Measurements from ENCODE around the gene ADSS1.

The ADSS1 gene

DNA sequence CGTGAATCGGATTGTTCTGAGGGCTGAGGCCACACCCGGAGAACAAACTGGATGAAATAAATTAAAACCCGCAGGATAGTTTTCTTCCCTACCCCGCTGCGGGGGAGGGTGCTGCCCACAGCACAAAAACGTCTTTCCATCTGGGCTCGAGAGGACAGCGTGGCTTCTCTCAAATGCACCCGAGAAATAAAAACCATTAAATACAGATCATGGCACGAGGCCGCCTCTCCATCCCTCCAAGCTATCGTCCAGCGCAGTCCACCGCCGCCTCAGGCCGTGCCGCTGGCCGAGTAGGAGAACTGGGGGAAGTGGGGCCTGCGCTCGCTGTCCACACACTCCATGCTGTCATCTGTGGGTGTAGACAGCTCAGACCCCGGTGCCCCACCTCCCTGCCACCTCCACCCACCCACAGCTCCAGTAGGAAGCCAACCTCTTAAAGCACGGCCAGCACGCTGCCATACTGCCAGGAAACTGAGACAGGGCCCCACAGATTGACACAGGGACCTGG, 46.1 kb downstream of the ADSS1 start:
- DNase-seq (ENCODE audit: low spot score) = no peak

DNA sequence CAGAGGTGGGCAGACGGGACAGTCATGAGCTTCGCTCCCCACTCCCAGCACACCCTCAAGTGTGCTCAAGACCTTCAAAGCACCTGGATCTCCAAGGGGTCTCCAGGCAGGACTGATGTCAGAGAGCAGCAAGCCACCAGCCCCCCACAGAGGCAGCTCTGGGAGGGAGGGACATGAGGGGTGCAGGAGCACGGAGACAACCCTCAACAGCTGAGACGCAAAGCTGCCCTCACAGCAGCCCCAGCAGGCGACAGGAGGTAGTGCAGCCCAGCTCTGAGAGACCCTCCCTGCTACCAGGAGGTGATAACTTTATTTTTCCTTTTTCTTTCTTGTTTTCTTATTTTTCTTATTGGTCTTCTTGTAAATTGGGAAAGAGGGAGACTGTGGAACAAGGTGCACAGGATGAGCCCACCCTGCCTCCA, 46.8 kb downstream of the ADSS1 start:
- DNase-seq (ENCODE audit: low spot score) = no peak

DNA sequence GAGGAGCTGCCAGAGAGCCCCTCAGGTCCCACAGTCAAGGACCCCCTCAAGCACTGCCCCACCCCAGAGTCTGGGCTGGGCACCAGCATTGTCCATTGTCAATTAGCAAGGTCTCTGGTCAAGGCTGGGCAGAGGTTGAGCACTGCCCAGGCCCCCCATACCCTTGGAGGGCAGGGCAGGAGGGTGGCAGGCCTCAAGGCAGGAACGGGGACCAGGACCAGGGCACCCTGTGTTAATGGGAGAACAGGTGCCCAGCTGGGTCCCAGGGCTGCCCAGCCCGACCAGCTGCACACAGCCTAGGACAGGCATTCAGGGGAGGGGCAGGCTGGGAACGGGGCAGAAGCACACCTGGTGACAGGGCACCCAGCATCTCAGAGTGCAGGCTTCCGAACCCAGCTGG, 47.3 kb downstream of the ADSS1 start:
- DNase-seq (ENCODE audit: low spot score) = no peak

DNA sequence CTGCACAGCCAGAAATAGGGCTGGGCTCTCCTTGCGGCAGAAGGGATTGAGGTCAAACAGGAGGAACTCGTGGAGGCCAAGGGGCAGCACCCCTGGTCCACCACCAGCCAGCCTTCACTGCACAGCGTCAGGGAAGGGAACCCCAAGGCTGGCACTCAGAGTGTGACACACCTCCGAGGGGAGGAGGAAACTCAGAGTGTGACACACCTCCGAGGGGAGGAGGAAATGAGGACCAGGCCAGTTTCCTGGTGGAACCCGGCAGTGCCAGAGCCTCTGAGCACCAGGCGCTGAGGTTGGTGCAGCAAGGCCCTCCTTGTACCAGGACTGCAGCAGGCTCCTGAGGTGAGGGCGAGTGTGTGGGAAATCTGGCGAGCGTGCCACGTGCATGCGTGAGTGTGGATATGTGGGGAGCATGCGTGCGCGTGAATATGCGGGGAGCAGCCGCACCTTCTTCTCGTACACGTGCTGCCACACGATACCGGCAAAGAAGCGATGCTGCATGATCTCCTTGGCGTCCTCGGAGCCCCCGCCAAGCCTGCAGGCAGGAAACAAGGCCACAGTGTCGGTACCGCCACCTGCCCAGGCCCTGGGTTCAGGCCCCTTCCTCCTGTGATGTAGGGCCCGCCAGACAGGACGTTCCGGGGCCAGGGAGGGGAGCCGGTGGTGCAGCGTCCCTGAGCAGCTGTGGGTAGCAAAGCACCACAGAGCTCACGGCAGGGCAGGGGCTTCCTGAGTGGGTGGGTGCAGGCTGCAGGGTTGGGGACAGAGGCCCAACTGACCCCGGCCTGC, 48.1 kb downstream of the ADSS1 start:
- DNase-seq (ENCODE audit: low spot score) = no peak

DNA sequence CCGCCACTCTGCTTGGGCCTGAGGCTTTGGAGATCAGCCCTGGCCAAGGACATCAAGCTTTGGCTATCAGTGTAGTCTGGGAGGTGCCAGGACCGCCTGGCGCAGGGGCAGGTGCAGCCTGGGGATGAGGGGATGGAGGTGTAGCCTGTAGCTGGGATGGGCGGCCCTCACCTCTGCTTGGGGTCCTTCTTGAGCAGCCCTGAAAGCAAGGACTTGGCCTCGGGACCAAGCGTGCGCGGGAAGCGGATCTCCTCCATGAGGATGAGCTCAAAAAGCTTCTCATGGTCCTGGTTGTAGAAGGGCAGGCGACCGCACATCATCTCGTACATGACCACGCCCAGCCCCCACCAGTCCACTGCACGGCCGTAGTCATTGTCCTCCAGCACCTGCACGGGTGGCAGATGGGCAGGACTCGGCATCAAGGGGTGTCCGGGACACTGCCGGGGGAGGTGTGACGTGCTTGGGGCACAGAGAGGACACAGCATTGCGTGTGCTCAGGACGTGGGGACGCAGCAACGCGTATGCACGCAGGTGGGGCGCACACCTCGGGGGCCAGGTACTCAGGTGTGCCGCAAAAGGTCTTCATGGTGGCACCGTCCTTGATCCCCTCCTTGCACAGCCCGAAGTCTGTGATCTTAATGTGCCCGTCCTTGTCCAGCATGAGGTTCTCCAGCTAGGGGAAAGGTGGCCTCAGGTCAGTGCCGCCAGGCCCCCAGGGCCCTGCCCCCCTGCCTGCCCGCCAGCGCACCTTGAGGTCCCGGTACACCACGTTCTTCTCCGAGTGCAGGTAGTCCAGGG, 48.9 kb downstream of the ADSS1 start:
- no peak for DNase-seq (ENCODE audit: low spot score)

- DNase-seq (ENCODE audit: low spot score) = no peak
These were observed 49.8 kb downstream of the ADSS1 start for GRCh38 chr14:104773505-104774452.

GRCh38 chr14:104774453-104775072, 50.5 kb downstream of the ADSS1 start:
- no peak for DNase-seq (ENCODE audit: low spot score)

DNA sequence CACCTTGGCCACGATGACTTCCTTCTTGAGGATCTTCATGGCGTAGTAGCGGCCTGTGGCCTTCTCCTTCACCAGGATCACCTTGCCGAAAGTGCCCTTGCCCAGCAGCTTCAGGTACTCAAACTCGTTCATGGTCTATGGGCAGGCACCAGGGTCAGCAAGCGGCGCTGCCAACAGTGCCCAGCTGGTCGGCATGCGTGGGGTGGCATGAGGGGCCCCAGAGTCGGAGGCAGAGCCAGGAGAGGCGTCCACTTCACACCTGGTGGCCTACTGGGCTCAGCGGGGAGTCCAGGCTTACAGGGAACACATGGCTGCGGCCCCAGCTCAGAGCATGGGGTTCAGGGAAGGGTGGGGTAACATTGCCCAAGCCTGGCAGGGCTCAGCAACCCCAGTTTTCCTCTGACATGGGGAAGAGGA, 51.1 kb downstream of the ADSS1 start:
- no peak for DNase-seq (ENCODE audit: low spot score)

- DNase-seq (ENCODE audit: low spot score) = no peak
These were observed 52.5 kb downstream of the ADSS1 start for GRCh38 chr14:104776481-104776880.

GRCh38 chr14:104776961-104777807, 53.2 kb downstream of the ADSS1 start:
- DNase-seq (ENCODE audit: low spot score) = no peak

GRCh38 chr14:104777808-104778249, 53.8 kb downstream of the ADSS1 start:
- DNase-seq (ENCODE audit: low spot score) = no peak

- no peak for DNase-seq (ENCODE audit: low spot score)
These were observed 54.8 kb downstream of the ADSS1 start for GRCh38 chr14:104778694-104779331.

- DNase-seq (ENCODE audit: low spot score) = no peak
These were observed 55.9 kb downstream of the ADSS1 start for GRCh38 chr14:104779776-104780512.

GRCh38 chr14:104780513-104781030, 56.5 kb downstream of the ADSS1 start:
- DNase-seq (ENCODE audit: low spot score) = no peak

GRCh38 chr14:104781271-104782077, 57.4 kb downstream of the ADSS1 start:
- no peak for DNase-seq (ENCODE audit: low spot score)

DNA sequence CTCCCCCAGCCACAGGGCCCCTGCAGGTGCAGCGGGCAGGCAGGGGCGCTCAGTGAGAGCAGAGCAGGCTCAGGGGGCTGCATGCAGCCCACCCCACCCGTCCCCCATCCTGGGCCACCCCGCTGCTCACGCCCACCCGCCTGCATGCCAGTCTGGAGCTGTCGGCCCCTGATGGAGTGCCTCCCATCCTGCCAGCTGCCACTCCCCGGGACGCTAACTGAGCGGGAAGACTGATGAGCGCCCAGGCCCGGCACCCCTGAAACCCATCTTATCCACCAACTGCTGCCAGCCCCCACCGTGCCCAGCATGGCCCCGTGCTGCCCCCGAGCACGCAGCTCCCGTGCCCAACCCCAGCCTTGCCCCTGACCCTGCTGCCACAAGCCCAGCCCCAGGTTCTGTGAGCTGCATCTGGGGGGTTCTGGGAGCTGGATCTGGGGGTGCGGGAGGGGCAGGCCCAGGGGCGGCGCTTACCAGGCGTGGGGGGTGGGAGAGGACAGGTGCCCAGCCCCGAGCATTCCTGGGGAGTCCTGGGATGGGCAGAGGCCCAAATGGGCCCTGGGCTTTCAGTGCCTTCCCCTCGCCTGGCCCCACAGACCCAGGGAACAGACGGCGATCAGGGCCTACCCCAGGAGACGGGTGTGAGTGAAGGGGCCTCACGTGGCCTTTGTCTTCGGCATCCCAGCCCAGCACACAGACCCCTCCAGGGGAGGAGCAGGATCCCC, 58.2 kb downstream of the ADSS1 start:
- no peak for DNase-seq (ENCODE audit: low spot score)

DNA sequence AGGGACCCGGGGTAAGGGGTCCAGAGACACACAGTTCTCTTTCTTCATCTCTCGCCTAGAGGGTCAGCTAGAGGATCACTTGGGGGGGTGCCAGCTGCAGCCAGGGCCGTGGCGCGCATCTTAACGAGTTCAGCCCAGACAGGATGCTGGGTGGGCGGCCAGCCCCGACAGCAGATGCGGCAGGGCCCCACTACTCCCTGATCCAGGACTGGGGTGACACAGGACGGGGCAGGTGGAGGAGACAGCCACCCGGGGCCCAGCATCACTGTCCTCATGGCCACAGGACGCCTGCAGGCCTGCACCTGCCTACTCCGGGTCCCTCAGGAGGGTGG, 58.7 kb downstream of the ADSS1 start:
- no peak for DNase-seq (ENCODE audit: low spot score)

Measured in activated CD4-positive, alpha-beta T cell treated with anti-CD3 and anti-CD28 coated beads, Interleukin-2, Interleukin-4, amounts not matched to agents 100 ng/mL and 50 ng/mL, durations not matched to agents 16 hours and 8 hours (primary cell).